ENCODE data around the gene TAF4. TPM values are rescaled to one million over a fixed set of nuclear protein-coding genes. Genes with fewer than 3 reads are reported as not detected.
A peak's percentile ranks its signal among the peaks of the same experiment; 100 is the strongest.
"Not testable (repeated sequence)": the region's sequence is repeated elsewhere in the genome, so short reads cannot be mapped to it uniquely, and the experiment has no call there.

The TAF4 gene
- total RNA-seq, 2 donors from 2014 or later: 17.8 to 19.5 TPM

DNA sequence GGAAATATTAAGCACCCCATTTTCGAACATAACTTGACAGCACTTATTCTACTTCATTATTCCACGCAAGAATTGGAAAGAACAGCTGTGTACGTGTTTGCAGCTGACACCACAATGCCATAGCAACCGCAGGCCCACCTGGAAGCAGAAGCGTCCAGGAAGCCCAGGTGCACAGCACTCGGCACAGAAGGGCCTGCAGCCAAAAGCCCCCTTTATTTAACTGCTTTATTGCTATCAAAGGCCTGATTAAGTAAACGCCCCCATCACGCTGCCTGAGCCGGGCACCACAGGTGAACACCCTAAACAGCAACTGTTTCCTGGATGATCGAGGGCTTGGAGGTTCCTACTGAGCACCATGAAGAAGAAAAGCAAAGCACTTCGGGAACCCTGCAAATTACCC, 6.3 kb downstream of the TAF4 start:
- Mint-ChIP-seq H3K4me1 (peaks cover 45% of the 10 kb centered on the region), H3K27me3 (no peaks in the 10 kb centered on the region), H3K36me3 (ENCODE audit: low read depth) (peaks cover 2% of the 10 kb centered on the region), H3K27ac (peak overlapping the region; percentile 65), H3K4me3 (no peak overlapping the region)
- no peak for DNase-seq
- no peak for ATAC-seq
- H3K9me3 ChIP-seq (ENCODE audit: control insufficient read depth, low read length, poor library complexity, severe bottlenecking): no peaks in the 10 kb centered on the region

- Mint-ChIP-seq H3K4me3 (no peak overlapping the region), H3K36me3 (ENCODE audit: low read depth) (peaks cover 2% of the 10 kb centered on the region), H3K27me3 (no peaks in the 10 kb centered on the region), H3K27ac (peak overlapping the region; percentile 65), H3K4me1 (peaks cover 46% of the 10 kb centered on the region)
- DNase-seq: no peak
- H3K9me3 ChIP-seq (ENCODE audit: control insufficient read depth, low read length, poor library complexity, severe bottlenecking): no peaks in the 10 kb centered on the region
- ATAC-seq: no peak
These were observed 6.7 kb downstream of the TAF4 start for GRCh38 chr20:62058941-62059340.

- peaks cover 2% of the 10 kb centered on the region for H3K36me3 Mint-ChIP-seq (ENCODE audit: low read depth)
- peaks cover 48% of the 10 kb centered on the region for H3K4me1 Mint-ChIP-seq
- no peaks in the 10 kb centered on the region for H3K9me3 ChIP-seq (ENCODE audit: control insufficient read depth, low read length, poor library complexity, severe bottlenecking)
- no peak overlapping the region for H3K27ac Mint-ChIP-seq
- H3K27me3 Mint-ChIP-seq: no peaks in the 10 kb centered on the region
- ATAC-seq: no peak
- no peak for DNase-seq
- H3K4me3 Mint-ChIP-seq: no peak overlapping the region
These were observed 8.7 kb downstream of the TAF4 start for GRCh38 chr20:62056975-62057374.

- H3K4me1 Mint-ChIP-seq: peaks cover 42% of the 10 kb centered on the region
- H3K36me3 Mint-ChIP-seq (ENCODE audit: low read depth): peaks cover 2% of the 10 kb centered on the region
- no peak overlapping the region for H3K27ac Mint-ChIP-seq
These were observed 9.3 kb downstream of the TAF4 start for GRCh38 chr20:62056377-62056776.

GRCh38 chr20:62055862-62056115, 9.9 kb downstream of the TAF4 start:
- H3K36me3 Mint-ChIP-seq (ENCODE audit: low read depth); H3K27ac Mint-ChIP-seq; H3K4me3 Mint-ChIP-seq; H3K9me3 ChIP-seq (ENCODE audit: control insufficient read depth, low read length, poor library complexity, severe bottlenecking); DNase-seq; H3K27me3 Mint-ChIP-seq; ATAC-seq: not testable (repeated sequence)
- H3K4me1 Mint-ChIP-seq: peaks cover 41% of the 10 kb centered on the region

More at GRCh38 chr20:62056377-62056776, 9.3 kb downstream of the TAF4 start:
- ATAC-seq (no peak), DNase-seq (no peak)
- no peaks in the 10 kb centered on the region for H3K9me3 ChIP-seq (ENCODE audit: control insufficient read depth, low read length, poor library complexity, severe bottlenecking)
- H3K27me3 Mint-ChIP-seq: no peaks in the 10 kb centered on the region
- H3K4me3 Mint-ChIP-seq: no peak overlapping the region

DNA sequence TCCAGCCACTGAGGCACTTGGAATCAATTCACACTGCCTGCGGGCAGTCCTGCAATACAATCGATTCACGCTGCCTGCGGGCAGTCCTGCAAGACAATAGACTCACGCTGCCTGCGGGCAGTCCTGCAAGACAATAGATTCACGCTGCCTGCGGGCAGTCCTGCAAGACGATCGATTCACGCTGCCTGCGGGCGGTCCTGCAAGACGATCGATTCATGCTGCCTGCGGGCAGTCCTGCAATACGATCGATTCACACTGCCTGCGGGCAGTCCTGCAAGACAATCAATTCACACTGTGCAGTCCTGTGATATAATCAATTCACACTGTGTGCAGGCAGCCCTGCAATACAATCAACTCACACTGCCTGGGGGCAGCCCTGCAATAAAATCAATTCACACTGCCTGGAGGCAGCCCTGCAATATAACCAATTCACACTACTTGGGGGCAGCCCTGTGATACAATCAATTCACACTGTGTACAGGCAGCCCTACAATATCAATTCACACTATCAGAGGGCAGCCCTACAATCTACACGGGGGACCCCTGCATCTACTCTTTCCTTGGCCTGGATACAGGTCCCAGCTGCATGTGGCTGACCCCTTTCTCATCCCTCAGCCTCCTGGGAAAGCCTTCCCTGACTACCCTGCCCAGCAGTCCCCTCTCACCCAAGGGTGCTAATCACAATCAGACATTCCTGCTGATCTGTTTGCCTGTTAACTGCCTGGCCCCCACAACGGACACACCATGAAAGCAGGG, 10.4 kb downstream of the TAF4 start:
- Mint-ChIP-seq H3K4me1 (peaks cover 43% of the 10 kb centered on the region), H3K36me3 (ENCODE audit: low read depth) (peaks cover 2% of the 10 kb centered on the region), H3K27ac (no peak overlapping the region), H3K4me3 (no peak overlapping the region), H3K27me3 (no peaks in the 10 kb centered on the region)
- ATAC-seq (no peak), DNase-seq (no peak)
- H3K9me3 ChIP-seq (ENCODE audit: control insufficient read depth, low read length, poor library complexity, severe bottlenecking): no peaks in the 10 kb centered on the region

DNA sequence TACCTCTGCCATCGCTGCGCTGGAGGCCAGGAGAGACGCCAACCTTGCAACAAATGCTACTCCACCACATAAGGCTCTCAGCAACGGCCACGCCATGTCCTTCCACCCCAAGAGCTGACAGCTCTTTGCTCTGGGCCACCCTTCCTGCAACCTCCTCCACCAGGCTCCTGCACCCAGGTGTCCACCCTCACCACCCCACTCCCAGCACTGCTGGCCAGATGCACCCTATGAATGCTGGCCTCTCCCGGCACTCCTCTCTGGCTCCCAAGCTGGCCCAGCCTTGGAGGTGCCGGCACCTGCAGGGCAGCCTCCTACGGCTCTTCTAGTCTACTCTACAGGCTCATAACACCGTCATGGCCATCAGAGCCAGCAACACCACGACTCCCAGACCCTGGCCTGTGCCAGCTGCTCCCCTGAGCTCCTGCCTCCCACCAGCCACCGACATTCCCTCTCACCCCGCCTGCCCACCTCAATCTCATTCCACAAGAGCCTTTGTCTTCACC, 11.2 kb downstream of the TAF4 start:
- no peak for ATAC-seq
- no peaks in the 10 kb centered on the region for H3K27me3 Mint-ChIP-seq

DNA sequence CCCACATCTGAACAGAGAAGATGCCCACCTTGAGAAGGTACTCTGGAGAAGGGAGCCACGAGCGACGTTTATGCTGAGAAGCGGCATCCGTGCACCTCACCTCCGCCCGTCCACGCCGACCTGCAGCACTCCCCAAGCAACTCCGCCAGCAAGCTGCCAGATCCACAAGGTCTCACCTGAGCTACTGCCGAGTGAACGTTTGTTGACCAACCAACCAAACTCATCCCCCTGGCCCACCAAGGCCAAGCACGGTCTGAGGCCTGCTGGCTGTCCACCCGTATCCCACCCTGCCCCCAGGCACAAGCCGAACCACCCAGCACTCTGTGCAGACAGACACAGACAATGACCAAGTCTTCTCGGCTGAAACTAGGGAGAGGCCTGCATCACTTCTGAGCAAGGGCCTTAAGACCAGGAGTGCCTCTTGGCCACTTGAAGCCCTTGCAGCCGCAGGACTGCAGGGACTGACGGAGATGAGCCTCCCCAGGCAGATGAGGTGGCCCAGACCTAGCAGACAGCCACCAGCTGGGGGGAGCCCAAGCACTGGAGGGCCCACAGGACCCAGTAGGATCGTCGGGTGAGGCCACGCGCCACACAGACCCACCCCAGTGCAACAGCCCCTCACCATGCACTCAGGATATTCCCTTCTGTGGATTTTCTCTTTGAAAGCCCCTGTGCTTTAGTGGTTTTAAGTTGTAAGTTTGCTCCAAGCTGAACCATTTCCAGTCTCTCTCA, 12.1 kb downstream of the TAF4 start:
- Mint-ChIP-seq H3K4me1 (peaks cover 44% of the 10 kb centered on the region), H3K36me3 (ENCODE audit: low read depth) (peaks cover 2% of the 10 kb centered on the region), H3K4me3 (no peak overlapping the region), H3K27ac (no peak overlapping the region), H3K27me3 (no peaks in the 10 kb centered on the region)
- no peaks in the 10 kb centered on the region for H3K9me3 ChIP-seq (ENCODE audit: control insufficient read depth, low read length, poor library complexity, severe bottlenecking)
- DNase-seq: no peak
- ATAC-seq: no peak

More for the DNA sequence above, 11.2 kb downstream of the TAF4 start:
- no peak for DNase-seq
- Mint-ChIP-seq H3K36me3 (ENCODE audit: low read depth) (peaks cover 2% of the 10 kb centered on the region), H3K27ac (no peak overlapping the region), H3K4me3 (peak overlapping the region; percentile 25), H3K4me1 (peaks cover 43% of the 10 kb centered on the region)
- no peaks in the 10 kb centered on the region for H3K9me3 ChIP-seq (ENCODE audit: control insufficient read depth, low read length, poor library complexity, severe bottlenecking)

DNA sequence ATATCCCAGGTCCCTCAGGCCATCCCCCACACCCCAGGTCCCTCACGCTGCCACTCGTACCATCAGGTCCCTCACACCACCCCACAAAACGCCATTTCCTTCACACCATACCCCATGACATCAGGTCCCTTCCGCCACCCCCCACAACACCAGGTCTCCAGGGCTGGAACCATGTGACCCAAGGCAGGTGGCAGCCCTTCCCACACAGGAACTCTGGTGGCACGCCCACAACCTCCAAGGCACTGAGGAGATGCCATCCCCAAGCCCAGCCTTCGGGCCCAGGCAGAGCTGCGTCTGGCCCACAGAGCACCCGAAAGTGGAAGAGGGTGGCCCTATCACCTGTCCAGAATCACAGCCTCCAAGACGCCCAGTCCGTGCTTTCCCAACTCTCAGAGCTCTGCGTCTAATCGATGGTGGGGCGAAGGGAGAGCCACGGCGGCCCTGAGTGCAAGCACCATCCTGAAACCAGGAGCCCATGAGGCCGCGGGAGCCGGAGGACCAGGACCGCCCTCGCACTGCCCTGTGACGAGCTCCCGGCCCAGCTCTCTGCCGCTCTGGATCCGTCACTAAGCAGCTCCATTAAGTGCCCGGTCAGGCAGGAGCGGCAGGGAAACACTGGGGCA, 12.7 kb downstream of the TAF4 start:
- H3K36me3 Mint-ChIP-seq (ENCODE audit: low read depth): peaks cover 2% of the 10 kb centered on the region
- H3K4me1 Mint-ChIP-seq: peaks cover 44% of the 10 kb centered on the region
- no peaks in the 10 kb centered on the region for H3K27me3 Mint-ChIP-seq
- no peak overlapping the region for H3K4me3 Mint-ChIP-seq
- no peak overlapping the region for H3K27ac Mint-ChIP-seq
- DNase-seq (no peak), ATAC-seq (no peak)
- H3K9me3 ChIP-seq (ENCODE audit: control insufficient read depth, low read length, poor library complexity, severe bottlenecking): no peaks in the 10 kb centered on the region

- DNase-seq (no peak), ATAC-seq (no peak)
- H3K4me1 Mint-ChIP-seq: peaks cover 47% of the 10 kb centered on the region
- H3K27ac Mint-ChIP-seq: peak overlapping the region; percentile 29
- H3K27me3 Mint-ChIP-seq: no peaks in the 10 kb centered on the region
- no peaks in the 10 kb centered on the region for H3K9me3 ChIP-seq (ENCODE audit: control insufficient read depth, low read length, poor library complexity, severe bottlenecking)
- no peak overlapping the region for H3K4me3 Mint-ChIP-seq
- H3K36me3 Mint-ChIP-seq (ENCODE audit: low read depth): peaks cover 2% of the 10 kb centered on the region
These were observed 13.3 kb downstream of the TAF4 start for GRCh38 chr20:62052336-62052841.

- peaks cover 2% of the 10 kb centered on the region for H3K36me3 Mint-ChIP-seq (ENCODE audit: low read depth)
- peaks cover 51% of the 10 kb centered on the region for H3K4me1 Mint-ChIP-seq
- no peaks in the 10 kb centered on the region for H3K27me3 Mint-ChIP-seq
- no peaks in the 10 kb centered on the region for H3K9me3 ChIP-seq (ENCODE audit: control insufficient read depth, low read length, poor library complexity, severe bottlenecking)
- no peak overlapping the region for H3K4me3 Mint-ChIP-seq
- no peak for DNase-seq
- ATAC-seq: no peak
- H3K27ac Mint-ChIP-seq: peak overlapping the region; percentile 29
These were observed 14.0 kb downstream of the TAF4 start for GRCh38 chr20:62051546-62052255.

DNA sequence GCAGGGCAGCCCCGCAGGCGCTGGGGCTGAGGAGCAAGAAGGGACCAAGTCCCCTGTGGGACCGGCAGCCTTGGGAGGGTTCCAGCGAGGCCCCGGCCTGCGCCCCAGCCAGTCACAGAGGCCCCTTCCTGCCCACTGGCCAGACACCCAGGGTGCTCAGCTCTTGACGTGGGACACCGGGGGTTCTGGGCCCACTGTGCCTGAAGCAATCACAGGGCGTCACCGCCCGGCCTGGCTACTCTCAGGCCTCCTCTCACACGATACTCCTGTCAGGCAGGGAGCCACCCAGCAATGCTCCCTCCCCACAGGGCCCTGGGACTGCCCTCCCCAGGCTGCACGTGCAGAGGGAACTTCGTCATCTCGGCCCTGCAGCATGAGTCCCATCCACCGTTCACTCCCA, 14.5 kb downstream of the TAF4 start:
- ATAC-seq: no peak
- Mint-ChIP-seq H3K27ac (no peak overlapping the region), H3K36me3 (ENCODE audit: low read depth) (peaks cover 2% of the 10 kb centered on the region), H3K4me1 (peaks cover 50% of the 10 kb centered on the region), H3K27me3 (no peaks in the 10 kb centered on the region), H3K4me3 (no peak overlapping the region)
- no peaks in the 10 kb centered on the region for H3K9me3 ChIP-seq (ENCODE audit: control insufficient read depth, low read length, poor library complexity, severe bottlenecking)
- DNase-seq: no peak

Data from T-helper 17 cell (primary cell).